ENCODE results near the gene BNC2. TPM values are rescaled to one million over a fixed set of nuclear protein-coding genes. Genes with fewer than 3 reads are reported as not detected.

The BNC2 gene
- total RNA-seq, 1 donor from 2014 or later = not detected

DNA sequence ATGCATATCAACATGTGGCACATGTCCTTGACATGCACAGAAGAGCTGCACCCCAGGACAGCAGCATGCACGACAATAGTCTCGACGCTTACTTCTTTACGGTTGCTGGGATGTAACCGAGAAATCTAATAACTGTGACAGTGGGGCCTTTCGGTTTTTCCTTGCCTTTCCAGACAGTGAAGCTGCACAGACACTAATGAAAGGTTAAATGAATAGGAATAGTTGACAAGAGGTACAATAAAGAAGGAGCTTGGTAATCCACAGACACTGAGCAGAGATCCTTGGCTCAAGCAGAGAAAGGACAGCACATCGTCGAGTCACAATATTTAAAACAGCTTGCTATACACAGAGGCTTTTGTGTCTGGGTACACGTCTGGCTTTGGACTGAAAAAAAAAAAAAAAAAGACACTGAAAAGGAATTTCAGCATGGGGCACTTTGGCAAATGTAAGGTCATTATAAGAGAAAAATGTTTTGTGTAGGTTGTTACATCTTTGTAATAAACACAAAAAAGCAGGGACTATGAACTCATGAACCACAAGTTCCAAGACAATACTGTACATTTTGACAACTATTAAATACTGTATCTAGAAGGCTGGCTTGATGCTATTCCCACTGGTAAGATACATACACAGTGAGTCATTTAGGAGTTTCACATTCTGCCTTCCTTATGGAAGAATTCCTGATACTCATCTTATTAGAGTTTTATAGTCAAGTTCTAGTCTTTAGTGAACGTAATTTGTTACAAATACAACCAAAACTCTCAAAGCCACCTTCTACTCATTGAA is 5.6 kb downstream of the BNC2 start:
- DNase-seq (ENCODE audit: low spot score) = no peak
- intact Hi-C loops (cut with micrococcal nuclease) = no loop called here
- no peak overlapping the region for H3K4me3 Mint-ChIP-seq (ENCODE audit: low read depth)
- no peak overlapping the region for H3K27ac Mint-ChIP-seq
- H3K36me3 Mint-ChIP-seq (ENCODE audit: low read depth) = no peaks in the 10 kb centered on the region
- H3K4me1 Mint-ChIP-seq (ENCODE audit: low read depth) = no peaks in the 10 kb centered on the region
- no peaks in the 10 kb centered on the region for H3K9me3 Mint-ChIP-seq
- peaks cover 19% of the 10 kb centered on the region for H3K27me3 Mint-ChIP-seq (ENCODE audit: low read depth)

DNA sequence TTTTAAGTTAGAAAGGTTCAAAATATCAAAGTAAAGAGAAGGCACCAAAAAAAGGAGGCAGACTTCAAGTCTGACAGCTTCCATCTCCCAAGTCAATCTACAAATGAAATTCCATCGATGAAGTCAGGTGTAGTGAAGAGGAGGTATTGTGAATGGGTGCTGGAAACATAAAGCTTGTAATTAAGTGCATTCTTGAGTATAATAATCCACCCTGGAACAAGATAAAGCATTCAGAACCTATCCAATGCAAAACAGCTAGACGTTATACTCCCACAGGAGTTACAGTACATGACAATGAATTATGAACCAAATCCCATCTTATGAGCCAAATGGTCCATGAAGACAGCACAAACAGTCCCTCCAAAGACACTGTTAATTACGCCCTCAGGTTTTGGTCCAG is 22.3 kb downstream of the BNC2 start:
- no peaks in the 10 kb centered on the region for H3K4me1 Mint-ChIP-seq (ENCODE audit: low read depth)
- H3K27me3 Mint-ChIP-seq (ENCODE audit: low read depth) = no peaks in the 10 kb centered on the region
- intact Hi-C loops (cut with micrococcal nuclease) = no loop called here
- no peak for DNase-seq (ENCODE audit: low spot score)
- H3K36me3 Mint-ChIP-seq (ENCODE audit: low read depth) = no peaks in the 10 kb centered on the region
- H3K9me3 Mint-ChIP-seq = peaks cover 3% of the 10 kb centered on the region
- H3K4me3 Mint-ChIP-seq (ENCODE audit: low read depth) = no peak overlapping the region
- no peak overlapping the region for H3K27ac Mint-ChIP-seq

DNA sequence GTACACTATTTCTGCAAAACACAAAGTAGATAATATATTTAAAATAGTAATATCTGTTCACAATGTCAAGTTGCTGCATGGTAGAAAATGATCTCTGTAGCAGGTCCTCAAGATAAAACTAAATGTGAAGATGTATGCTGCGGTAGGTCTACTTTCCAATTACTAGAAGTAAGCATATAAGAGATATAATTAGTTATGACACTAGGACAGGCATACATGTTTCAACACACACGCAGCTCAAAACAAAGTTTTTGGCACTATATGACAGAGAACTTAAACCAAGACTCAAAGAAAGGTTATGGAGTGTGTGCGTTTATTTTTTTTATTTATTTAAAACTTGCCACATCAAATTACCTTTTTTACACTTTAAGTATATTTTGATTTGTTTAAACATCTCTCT is 23.5 kb downstream of the BNC2 start:
- H3K9me3 Mint-ChIP-seq = peaks cover 3% of the 10 kb centered on the region
- no peak overlapping the region for H3K27ac Mint-ChIP-seq
- no peaks in the 10 kb centered on the region for H3K4me1 Mint-ChIP-seq (ENCODE audit: low read depth)
- H3K27me3 Mint-ChIP-seq (ENCODE audit: low read depth) = no peaks in the 10 kb centered on the region
- DNase-seq (ENCODE audit: low spot score) = no peak
- intact Hi-C loops (cut with micrococcal nuclease) = no loop called here
- no peaks in the 10 kb centered on the region for H3K36me3 Mint-ChIP-seq (ENCODE audit: low read depth)
- H3K4me3 Mint-ChIP-seq (ENCODE audit: low read depth) = no peak overlapping the region

DNA sequence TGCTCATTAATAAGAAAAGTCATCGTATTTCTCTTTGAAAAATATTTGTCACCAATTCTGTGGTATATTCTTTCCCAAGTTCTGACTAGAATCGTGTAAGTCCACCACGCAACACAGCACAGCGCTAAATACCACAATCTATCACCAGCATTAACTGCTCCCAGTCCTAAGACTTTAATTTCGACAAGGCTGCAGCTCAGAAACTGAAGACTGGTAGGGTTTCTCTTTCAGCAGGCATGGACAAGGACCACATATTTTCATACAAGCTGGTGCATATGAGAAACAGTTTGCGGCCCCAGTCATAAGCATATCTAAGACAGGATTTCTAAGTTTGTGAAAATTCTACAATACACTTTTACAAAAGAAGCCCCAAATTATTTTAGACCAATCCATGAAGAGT is 24.1 kb downstream of the BNC2 start:
- Mint-ChIP-seq H3K27ac (no peak overlapping the region), H3K27me3 (ENCODE audit: low read depth) (no peaks in the 10 kb centered on the region), H3K4me1 (ENCODE audit: low read depth) (no peaks in the 10 kb centered on the region), H3K36me3 (ENCODE audit: low read depth) (no peaks in the 10 kb centered on the region), H3K4me3 (ENCODE audit: low read depth) (no peak overlapping the region), H3K9me3 (peaks cover 3% of the 10 kb centered on the region)
- intact Hi-C loops (cut with micrococcal nuclease) = no loop called here
- no peak for DNase-seq (ENCODE audit: low spot score)

DNA sequence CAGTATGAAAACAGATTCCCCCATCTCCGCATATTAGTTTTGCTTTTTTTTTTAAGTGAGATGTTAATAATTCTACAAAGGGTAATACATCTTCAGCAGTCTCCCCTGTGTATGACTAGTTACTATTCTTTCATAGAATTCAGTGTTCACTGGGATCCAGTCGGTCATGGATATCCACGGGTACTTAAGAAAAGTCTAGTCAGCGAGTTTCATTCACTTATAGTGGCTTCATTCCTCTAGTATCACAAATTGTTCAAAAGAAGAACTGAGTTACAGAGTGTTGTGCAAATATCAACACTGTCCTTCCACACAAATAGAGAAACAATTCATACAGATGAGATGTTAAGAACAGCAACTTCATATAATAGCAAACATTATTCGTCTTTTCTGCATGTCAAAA is 35.7 kb downstream of the BNC2 start:
- Mint-ChIP-seq H3K4me3 (ENCODE audit: low read depth) (no peak overlapping the region), H3K36me3 (ENCODE audit: low read depth) (no peaks in the 10 kb centered on the region), H3K9me3 (peaks cover 10% of the 10 kb centered on the region), H3K4me1 (ENCODE audit: low read depth) (no peaks in the 10 kb centered on the region), H3K27me3 (ENCODE audit: low read depth) (no peaks in the 10 kb centered on the region), H3K27ac (no peak overlapping the region)
- DNase-seq (ENCODE audit: low spot score) = no peak
- intact Hi-C loops (cut with micrococcal nuclease) = no loop called here

DNA sequence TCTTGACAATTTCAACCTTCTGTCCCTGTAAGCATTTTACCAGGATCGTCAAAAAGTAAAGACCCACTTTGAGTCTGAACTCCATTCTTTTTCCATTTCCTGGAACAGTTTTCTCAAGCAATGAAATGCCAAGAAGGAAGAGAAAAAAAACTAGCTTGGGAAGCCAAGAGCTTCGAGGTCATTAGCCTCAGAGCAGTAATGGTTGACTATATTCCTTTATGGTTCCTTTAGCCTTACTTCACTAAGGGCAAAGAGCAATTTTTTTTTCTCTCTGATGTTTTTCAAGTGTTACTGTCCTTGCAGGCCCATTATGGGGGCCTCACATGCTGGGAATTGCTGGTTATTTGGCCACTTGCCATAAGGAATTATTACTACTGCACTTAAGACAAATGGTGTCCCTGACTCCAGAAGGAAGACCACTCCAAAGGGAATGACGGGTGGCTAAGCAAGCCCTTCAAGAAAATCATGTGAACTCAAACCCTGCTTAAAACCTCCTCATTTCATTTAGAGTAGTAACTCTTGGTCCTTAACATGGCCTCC is 37.1 kb downstream of the BNC2 start:
- Mint-ChIP-seq H3K27ac (no peak overlapping the region), H3K27me3 (ENCODE audit: low read depth) (no peaks in the 10 kb centered on the region)

DNA sequence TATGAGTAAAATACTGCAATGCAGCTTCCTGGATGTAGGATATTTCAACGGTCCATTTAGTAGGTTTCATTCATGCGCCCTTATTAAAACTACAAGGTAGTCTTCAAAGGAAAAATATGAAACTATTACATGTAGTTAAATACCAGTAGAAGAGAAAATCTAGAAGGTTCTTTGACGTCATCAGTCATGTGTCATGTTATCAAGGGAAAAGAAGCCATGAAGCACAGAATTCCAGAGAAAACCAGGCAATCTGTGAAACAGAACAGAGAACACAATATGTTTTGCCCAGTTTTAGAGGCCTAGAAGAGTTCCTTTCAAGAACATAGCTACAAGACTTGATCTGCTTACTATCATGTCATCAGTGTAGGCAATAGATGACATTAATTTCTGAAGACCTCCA is 38.4 kb downstream of the BNC2 start:
- H3K9me3 Mint-ChIP-seq = peaks cover 10% of the 10 kb centered on the region
- intact Hi-C loops (cut with micrococcal nuclease) = no loop called here
- H3K27ac Mint-ChIP-seq = no peak overlapping the region
- no peak overlapping the region for H3K4me3 Mint-ChIP-seq (ENCODE audit: low read depth)
- DNase-seq (ENCODE audit: low spot score) = no peak
- no peaks in the 10 kb centered on the region for H3K36me3 Mint-ChIP-seq (ENCODE audit: low read depth)
- H3K27me3 Mint-ChIP-seq (ENCODE audit: low read depth) = no peaks in the 10 kb centered on the region
- no peaks in the 10 kb centered on the region for H3K4me1 Mint-ChIP-seq (ENCODE audit: low read depth)

More for the DNA sequence above, 37.1 kb downstream of the BNC2 start:
- Mint-ChIP-seq H3K36me3 (ENCODE audit: low read depth) (no peaks in the 10 kb centered on the region), H3K9me3 (peaks cover 10% of the 10 kb centered on the region), H3K4me3 (ENCODE audit: low read depth) (no peak overlapping the region), H3K4me1 (ENCODE audit: low read depth) (no peaks in the 10 kb centered on the region)
- no peak for DNase-seq (ENCODE audit: low spot score)
- intact Hi-C loops (cut with micrococcal nuclease) = no loop called here

DNA sequence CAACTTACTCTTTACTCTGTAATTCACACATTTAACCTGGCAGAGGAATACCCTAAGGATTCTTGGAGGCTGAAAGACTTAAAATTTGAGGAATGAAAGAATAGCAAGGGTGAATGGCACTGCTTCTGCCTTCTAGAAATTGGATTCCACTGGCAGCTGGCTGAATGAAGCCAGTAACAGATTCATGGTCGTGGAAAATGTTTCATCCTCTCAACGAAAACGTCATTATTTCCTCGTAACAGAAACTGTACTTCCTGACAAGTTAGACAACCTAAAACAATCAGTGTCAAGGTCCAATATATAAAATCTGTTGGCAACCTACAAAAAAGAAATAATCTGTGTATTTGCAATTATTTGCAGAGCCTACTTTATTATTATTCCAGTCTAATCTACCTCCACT is 39.7 kb downstream of the BNC2 start:
- no peak overlapping the region for H3K4me3 Mint-ChIP-seq (ENCODE audit: low read depth)
- H3K4me1 Mint-ChIP-seq (ENCODE audit: low read depth) = no peaks in the 10 kb centered on the region
- peaks cover 10% of the 10 kb centered on the region for H3K9me3 Mint-ChIP-seq

DNA sequence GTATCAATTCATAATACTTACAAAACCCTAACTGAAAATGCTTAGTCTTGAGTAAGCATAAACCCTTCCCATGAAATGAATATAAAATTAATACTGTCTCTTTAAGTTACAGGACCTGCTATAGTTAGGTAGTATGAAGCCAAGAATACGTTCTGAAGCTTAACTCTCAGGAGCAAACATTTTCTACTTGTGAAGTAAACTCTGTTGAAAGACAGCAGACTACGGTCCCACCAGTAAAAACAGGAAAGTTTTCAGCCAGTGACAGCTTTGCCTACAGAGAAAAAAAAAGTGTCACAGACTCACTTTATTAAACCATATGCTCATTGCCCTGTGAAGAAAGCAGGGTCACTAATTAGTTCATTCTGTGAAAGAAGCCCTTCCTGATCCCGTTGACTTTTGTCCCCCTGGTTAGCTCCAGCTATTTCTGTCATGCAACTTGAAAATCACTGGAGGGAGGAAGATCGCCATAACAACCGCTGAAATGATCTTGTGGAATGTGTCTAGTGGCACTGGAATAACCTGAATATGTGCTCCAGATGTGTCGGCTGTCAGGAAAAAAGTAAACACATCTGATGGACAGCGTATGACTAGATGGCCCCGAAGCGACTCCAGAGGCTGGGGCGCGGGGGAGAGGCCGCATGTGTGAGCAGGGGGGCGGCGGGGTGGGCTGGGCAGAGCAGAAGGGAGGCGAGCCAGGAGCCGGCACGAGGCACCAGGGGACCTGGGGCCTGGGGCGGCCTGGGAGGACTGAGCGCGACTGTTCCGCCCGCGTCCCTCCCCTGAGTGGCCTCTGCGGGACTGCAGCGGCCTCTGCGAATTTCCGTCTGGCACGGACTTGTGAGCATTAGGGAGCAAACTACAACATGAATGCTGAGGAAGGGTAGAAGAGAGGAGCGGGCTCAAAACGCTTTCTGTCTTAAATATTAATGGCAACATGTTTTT is 41.9 kb downstream of the BNC2 start:
- Mint-ChIP-seq H3K27me3 (ENCODE audit: low read depth) (no peaks in the 10 kb centered on the region), H3K9me3 (peaks cover 10% of the 10 kb centered on the region), H3K4me3 (ENCODE audit: low read depth) (no peak overlapping the region), H3K4me1 (ENCODE audit: low read depth) (no peaks in the 10 kb centered on the region), H3K27ac (no peak overlapping the region), H3K36me3 (ENCODE audit: low read depth) (no peaks in the 10 kb centered on the region)
- no peak for DNase-seq (ENCODE audit: low spot score)
- intact Hi-C loops (cut with micrococcal nuclease) = no loop called here

More for the DNA sequence above, 39.7 kb downstream of the BNC2 start:
- H3K27ac Mint-ChIP-seq = no peak overlapping the region
- no peak for DNase-seq (ENCODE audit: low spot score)
- no peaks in the 10 kb centered on the region for H3K36me3 Mint-ChIP-seq (ENCODE audit: low read depth)
- H3K27me3 Mint-ChIP-seq (ENCODE audit: low read depth) = no peaks in the 10 kb centered on the region
- intact Hi-C loops (cut with micrococcal nuclease) = no loop called here

DNA sequence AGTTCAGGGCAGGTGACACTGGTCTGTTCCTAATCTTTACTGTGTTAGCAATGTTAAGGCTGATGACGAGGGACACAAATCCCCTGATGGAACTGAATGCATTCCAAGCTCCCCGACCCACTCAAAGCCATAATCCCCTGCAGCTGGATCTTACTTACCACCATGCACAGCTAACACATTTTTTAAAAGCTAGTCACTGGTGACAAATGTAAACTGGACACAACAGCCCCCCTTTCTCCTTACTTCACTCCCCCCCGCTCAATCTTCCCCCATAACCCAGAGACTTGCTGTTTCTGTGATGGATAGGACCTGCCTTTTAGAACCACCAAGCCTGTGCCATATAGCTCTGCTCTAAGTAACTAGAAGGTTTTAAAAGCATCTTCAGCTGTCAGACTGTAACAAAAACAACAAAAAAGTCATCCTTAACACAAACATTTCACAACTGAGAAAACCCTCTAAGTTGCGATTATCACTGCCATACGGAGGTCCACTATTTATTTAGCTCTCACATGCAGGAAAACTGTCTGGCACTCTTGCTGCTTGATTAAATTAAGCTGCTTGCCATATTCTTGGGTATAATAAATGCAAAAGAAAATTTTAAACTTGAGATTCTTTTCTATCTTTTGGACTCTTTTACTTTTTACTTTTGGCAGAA is 44.4 kb downstream of the BNC2 start:
- no peaks in the 10 kb centered on the region for H3K9me3 Mint-ChIP-seq
- no peaks in the 10 kb centered on the region for H3K4me1 Mint-ChIP-seq (ENCODE audit: low read depth)
- DNase-seq (ENCODE audit: low spot score) = no peak
- no peak overlapping the region for H3K4me3 Mint-ChIP-seq (ENCODE audit: low read depth)
- no peaks in the 10 kb centered on the region for H3K27me3 Mint-ChIP-seq (ENCODE audit: low read depth)
- no peak overlapping the region for H3K27ac Mint-ChIP-seq
- intact Hi-C loops (cut with micrococcal nuclease) = no loop called here
- no peaks in the 10 kb centered on the region for H3K36me3 Mint-ChIP-seq (ENCODE audit: low read depth)

DNA sequence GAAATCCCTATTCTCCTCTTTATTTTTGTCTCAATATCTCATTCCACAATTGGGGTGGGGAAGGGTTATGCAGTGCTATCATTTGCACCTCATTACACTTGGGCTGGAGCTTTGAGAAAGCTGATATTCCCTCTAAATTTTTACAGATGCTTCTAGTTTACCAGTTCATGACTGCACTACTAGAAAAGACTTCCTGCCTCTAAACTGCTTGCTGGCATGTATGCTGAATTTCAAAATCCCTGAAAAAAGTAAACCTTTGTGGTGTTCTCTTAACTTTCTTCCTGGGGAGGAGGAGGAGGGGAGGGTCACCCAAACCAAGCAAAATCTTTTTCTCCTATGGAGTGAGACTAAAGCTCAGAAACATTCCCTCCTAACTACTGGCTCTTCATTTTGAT is 45.1 kb downstream of the BNC2 start:
- DNase-seq (ENCODE audit: low spot score) = no peak
- H3K27me3 Mint-ChIP-seq (ENCODE audit: low read depth) = no peaks in the 10 kb centered on the region

DNA sequence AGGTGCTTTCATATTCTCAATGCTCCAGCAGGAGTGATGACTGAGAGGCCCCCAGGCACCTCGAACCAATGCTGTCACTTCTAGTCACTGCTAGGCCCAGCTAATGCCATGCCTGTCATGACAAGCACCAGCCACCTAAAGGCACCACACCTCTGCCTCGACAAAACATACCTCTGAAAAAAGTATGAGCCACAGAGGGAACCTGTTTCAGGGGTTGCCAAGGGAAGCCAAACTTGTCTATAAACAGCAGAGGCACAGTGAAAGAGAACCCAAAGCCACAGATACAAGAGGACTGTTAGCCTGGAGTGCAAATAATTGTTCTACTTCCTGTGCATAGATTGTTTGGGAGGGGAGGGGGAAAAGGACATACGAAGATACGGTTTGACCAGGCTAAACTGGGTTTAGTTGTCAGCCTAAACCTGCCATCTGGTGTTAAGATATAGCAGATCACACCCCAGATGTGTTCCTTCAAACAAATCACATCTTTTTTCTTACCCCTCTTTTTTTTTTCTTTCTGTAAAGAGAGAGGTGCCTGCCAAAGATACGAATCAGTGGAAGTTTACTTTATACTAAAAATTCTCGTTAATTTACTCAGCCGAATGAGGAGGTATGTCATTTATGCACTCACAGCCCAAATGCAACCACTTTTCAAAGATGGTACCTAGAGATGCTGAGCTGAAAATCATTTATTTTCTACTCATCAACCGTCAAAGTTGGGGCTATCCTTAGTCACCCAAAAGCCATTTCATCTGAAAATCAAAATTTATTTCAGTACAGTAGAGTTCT is 45.7 kb downstream of the BNC2 start:
- no peak for DNase-seq (ENCODE audit: low spot score)
- Mint-ChIP-seq H3K4me1 (ENCODE audit: low read depth) (no peaks in the 10 kb centered on the region), H3K27ac (no peak overlapping the region), H3K9me3 (peaks cover 3% of the 10 kb centered on the region), H3K27me3 (ENCODE audit: low read depth) (no peaks in the 10 kb centered on the region), H3K4me3 (ENCODE audit: low read depth) (no peak overlapping the region), H3K36me3 (ENCODE audit: low read depth) (no peaks in the 10 kb centered on the region)
- intact Hi-C loops (cut with micrococcal nuclease) = no loop called here

More for the DNA sequence above, 45.1 kb downstream of the BNC2 start:
- Mint-ChIP-seq H3K4me3 (ENCODE audit: low read depth) (no peak overlapping the region), H3K27ac (no peak overlapping the region), H3K9me3 (peaks cover 3% of the 10 kb centered on the region), H3K36me3 (ENCODE audit: low read depth) (no peaks in the 10 kb centered on the region), H3K4me1 (ENCODE audit: low read depth) (no peaks in the 10 kb centered on the region)
- intact Hi-C loops (cut with micrococcal nuclease) = no loop called here
